GM21825 (cell line): Measurements from ENCODE around the gene PARD3.

Experiments
- ATAC-seq: cut with Tn5 transposase; IDR thresholded peaks from one replicate; pipeline ENCODE4 v1.9.1; 2021; ENCODE audit warnings: mild to moderate bottlenecking, moderate library complexity; ENCODE audit not compliant: unreplicated experiment

Gene PARD3

DNA sequence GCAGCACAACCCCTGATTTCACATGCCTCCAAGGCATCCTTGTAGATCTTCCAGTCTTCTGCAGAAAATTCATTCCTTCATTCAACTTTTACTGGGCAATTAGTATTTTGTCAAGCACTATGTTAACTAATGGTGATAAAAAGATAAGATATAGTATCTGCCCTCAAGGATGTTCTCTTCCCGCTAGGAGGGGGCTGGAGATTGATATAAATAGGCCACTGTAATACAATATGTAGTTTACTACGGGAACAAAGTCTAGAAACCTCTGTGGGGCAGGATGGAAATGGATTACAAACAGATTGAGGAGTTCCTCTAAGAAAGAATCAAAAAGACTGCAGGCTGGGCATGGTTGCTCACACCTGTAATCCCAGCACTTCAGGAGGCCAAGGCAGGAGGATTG, 10.3 kb upstream of the PARD3 start:
- ATAC-seq: no peak

DNA sequence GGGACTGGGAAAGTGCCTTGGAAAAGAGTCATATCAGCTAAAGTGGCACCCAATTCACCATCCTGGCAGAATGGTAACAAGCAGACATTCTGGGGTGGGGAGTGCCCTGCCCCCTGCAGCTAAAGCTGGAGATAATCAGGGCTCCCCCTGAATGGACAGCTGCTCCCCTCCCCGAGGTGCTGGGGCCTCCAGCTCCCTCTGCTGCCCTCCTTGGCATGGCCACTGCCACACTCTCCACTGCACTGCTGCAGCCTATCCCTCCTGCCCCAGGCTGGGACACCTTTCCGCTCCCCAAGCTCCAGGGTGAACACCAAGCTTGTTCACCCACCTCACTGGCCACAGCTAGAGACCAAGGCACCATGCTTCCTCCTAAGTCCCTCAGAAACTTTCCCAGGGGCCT, 9.8 kb upstream of the PARD3 start:
- no peak for ATAC-seq

DNA sequence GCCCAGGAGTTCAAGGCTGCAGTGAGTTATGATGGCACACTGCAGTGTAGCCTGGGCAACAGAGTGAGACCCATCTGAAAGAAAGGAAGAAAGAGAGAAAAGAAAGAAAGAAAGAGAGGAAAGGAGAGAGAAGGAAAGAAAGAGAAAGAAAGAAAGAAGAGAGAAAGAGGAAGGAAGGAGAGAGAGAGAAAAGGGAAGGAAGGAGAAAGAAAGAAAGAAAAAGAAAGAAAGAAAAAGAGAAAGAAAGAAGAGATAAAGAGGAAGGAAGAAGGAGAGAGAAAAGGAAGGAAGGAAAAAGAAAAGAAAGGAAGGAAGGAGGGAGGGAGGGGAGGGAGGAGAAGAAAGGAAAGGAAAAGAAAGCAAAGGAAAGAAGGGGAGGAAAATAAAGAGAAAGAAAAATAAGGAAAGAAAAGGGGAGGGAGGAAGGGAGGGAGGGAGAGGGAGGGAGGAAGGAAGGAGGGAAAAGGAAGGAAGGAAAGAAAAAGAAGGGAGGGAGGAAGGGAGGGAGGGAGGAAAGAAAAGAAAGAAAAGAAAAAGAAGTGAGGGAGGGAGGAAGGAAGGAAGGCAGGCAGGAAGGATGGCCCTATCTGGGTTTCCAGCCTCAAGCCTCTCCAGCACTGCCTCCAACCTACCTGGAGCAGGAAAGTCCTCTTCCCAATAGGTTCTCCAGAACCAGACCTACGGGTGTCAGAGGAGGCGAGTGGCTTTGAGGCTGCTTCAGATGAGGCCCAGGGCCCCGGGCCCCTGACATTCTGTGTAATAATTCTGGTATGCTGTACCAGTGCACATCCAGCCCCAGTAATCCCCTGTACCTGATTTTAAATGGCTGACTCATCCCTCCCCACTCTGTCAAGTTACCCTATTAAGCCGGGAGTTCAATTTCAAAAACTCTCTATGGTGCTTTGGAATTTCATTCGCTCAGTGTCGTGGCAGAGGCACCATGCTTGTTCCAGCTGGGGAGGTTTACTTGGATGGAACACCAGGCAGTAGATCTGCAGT, 6.8 kb upstream of the PARD3 start:
- no peak for ATAC-seq

DNA sequence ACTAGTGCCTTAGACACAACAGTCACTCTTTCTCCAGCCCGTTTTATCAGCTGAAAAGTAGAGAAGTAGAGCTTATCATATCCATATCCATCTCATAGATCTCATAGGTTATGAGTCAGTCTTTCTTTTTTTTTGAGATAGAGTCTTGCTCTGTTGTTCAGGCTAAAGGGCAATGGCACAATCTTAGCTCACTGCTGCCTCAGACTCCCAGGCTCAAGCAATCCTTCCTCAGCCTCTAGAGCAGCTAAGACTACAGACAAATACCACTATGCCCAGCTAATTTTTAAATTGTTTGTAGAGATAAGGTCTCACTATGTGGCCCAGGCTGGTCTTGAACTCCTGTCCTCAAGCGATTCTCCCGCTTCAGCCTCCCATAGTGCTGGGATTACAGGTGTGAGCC, 2.5 kb upstream of the PARD3 start:
- no peak for ATAC-seq

DNA sequence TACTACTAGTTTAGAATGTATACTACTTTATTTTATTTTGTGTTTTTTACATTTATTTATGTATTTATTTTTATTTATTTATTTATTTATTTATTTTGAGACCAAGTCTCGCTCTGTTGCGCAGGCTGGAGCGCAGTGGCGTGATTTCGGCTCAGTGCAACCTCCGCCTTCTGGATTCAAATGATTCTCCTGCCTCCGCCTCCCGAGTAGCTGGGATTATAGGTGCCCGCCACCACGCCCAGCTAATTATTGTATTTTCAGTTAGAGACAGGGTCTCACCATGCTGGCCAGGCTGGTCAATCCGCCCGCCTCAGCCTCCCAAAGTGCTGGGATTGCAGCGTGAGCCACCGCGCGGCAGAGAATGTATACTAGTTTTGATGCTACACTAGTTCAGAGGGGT, 2.0 kb upstream of the PARD3 start:
- no peak for ATAC-seq

DNA sequence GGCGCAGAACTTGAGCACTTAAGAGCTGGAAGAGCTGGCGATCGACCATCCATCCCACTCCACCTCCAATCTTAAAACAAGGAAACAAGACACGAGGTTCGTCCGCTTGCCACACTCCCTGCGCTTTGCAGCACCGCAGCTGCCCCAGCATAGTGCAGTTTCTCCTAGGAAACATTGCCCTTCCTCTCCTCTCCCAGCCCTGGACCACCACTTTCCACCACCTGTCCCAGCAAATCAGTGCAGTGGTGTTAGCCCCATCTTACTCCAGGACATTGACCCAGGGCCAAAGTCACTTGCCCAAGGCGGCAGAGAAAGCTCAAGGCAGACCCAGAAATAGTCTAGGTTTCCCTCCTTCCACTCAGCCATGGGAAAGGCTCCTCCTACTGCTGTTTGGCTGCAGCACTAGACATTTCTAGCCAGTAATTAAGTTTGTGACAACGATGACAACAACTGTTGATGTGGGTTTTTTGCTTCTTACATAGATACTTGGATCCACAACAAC, 1.5 kb upstream of the PARD3 start:
- ATAC-seq: no peak

DNA sequence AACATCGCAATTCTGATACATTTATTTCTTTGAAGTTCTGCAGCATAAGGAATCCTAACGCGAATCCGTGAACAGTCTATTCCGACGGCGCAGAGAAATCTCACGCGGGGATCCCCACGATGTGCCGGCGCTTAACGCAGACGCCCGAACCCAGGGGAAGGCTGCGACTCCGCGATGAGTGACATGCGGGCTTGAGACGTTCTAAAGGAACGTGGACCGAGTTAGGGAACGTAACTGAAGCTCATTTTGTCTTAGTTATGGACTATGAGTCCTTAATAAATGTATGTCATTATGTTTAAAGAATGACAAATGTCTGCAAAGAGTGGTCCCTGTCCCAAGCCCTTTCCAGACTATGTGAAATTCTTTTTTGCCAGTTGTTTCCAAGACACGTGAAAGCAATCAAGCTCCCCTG, 995 bp upstream of the PARD3 start:
- ATAC-seq: no peak

DNA sequence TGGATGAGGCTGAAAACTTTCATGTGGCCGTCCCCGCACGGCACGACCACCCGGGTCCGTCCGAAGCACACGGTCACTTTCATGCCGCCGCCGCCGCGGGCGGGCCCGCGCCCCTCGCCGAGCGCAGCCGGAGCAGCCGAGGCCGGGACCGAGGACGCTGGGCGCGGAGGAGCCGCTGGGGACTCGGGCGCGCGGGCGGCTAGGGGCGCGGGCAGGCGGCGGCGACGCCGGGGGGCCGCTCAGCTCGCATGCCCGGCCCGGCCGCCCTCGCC, 247 bp downstream of the PARD3 start:
- no peak for ATAC-seq

DNA sequence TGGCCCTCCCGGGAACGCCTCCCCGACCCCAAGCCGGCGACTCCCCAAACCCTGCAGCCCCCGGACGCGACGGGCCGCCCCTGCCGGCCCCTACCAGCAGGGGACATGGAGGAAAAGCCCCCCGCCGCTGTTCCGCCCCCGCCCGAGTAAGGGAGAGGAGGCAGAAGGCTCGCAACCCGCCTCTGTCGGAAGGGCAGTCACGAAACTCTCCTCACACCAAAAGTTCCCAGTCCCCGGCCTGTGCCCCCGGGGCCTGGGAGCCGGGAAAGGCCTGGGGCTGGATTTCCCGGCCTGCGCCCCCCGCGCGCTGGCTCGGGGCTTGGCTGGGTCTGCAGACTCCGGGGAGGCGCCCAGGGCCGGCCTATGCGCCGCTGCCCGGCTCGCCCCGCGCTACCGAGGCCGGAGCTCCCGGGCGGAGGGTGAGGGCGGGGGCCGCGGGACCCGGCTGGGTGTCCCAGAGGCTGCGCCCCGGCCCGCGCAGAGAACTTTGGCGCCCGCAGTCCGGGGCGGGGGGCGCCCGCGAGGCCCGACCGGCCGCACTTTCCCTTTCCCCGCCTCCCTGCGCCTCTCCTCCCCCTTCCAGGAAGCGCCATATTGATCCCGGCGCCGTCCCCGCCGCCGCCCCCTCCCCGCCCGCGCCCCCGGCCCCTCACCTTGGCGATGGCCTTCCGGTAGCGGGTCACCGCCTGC, 728 bp downstream of the PARD3 start:
- no peak for ATAC-seq

DNA sequence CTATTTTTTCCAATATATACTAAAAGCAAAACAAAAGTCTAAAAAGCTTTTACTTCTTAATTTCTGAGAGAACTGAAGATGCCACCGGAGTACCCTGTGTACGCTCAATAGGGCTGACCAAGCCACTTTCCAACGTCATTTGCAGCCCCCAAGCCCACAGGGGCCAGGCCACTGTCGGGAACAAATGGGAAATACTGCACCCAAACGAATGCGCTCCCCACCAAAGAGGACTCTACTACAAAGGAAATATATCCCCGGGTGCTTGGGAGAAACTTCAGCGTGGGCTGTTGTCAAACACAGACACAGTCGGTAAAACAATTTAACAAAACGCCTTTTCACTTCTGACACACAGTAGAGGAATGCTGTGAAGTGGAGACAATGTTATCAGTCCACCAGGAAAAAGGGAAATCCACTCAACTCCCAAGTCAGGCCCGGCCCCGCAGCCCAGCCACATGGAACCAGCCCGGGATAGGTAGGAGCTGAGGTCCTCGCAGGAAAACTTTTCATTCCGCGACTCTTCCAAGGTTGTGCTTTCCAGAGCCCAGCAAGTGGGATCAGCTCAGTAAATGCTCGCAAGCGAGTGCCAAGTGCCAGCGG, 1.4 kb downstream of the PARD3 start:
- no peak for ATAC-seq

DNA sequence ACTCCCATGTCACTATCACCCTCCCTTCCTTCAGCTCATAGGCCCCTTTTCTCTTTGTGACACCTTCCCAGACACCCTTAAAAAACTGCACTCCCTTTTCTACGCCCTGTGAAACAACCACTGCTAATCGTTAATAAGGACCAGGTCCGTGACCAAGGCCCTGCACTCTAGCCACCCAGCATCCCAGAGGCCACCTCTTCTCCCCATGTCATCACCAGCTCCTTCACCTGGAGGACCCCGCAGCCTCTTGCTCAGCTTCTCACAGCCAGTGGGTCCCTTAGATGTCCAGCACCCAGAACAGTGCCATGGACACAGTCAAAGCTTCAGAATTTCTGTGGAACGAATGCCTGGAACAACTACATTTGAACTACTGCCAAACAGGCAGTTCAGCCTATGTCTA, 2.3 kb downstream of the PARD3 start:
- no peak for ATAC-seq

DNA sequence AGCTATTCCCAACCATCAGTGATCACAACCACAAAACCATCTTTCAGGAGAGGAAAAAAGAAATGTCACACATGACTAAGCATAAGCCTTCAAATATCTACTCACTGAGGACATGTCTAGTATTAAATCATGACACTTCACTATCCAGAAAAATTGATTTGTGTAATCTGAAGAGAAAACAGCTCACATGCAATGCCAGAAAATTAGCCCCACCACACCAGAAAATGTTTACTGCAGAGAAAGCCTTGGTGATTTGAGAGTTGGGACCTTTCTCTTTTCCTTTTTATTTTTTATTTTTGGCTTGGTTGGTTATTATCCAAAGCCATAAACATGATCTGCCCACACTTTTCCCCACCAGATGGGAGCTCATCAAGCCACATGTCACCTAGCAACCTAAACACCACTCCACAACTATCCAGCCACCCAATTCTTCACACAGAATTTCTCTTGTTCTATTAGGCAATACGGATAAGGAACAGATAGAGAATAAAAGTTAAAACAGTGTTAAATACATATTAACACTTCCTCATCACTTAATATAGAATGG, 3.1 kb downstream of the PARD3 start:
- ATAC-seq: no peak

DNA sequence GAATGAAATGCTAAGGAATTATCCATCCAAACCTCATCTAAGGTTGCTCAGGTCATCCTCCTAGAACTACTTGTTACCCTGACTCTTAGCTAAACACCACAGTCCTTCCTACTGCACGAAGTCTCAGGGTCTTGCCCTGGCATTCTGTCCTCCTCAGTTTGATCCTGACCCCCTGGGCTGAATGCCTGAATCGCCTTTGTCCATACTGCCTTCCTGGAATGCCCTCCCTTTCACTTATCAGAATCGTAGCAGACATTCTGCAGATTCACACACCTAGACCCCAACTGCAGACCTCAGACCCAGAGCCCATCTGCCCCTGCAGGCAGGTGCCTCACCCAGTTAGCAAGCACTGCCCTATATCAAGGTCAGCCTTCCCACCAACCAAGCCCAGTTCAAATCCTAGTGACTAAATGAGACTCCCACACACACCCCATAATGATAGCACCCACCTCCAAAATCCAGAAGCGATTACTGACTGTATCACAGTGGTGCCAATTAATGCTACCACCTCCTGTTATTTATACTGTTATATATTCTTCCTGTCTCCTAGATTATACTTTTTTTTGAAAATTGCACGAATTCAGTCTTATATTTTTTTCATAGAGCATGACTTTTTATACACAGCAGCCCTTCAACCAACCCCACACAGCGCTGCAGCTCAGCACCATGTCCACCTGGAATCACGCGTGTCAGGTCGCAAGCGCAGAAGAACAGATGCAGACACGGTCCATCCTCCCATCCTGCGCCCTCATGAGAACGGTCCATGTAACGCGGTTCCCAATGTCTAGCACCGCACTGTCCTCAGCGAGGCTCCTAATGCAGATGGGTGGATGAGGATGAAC, 3.7 kb downstream of the PARD3 start:
- ATAC-seq: no peak

DNA sequence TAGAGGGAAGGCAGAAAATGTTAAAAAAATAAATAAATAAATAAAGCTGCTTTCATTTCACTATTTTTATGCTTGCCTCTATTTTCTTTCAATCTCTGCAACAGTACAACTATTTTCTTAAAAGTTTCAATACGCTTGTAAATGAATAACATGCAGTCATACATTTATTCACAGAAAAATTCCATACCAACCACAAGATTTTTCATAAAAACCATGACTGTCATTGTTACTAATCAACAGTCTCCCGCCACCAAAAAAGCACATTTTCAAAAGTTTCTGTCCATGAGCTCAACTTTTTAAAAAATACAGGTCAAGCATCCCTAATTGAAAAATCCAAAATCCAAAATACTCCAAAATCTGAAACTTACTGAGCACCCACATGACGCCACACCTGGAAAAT, 5.3 kb downstream of the PARD3 start:
- ATAC-seq: no peak

DNA sequence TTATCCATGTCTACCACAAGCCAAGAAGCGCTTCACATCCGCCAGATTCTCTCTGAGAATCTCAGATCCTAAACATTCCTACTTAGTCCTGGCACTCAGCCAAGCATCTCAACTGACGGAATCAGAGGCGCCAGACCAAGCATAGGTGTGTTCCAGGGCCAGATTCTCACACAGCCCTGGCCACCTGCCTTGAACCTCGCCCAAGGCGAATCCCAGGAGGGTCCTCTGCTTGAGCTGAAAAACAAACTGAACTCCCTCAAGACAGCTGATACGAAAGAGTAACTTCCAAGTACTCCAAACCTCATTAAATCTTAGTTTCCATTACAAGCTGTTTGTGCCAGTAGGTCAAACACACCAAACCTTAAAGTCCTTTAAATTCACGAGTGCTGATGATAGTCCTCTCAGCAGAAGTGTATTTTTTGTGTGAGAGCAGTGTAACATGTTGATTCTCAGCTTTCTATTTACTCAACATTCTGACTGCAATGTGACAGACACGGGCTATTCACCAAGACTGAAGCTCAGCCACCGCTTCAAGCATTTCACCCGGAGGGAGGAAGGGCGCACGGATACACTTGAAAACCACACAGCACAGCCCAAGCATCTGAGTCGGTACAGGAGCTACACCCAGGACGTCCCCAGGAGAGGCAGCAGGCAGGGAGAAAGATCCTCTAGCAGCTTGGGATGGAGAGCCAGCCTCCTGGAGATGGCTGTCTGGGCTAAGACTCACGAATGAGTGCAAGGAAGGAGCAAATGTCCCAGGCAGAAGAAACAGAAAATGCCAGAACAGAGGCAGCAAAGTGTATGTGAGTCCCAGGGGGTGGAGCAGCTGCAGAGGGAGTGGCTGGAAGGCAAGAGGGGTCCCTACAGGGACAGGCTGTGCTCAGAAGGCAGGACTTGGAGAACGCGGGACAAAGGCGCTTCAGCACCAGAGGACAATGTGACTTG, 6.0 kb downstream of the PARD3 start:
- ATAC-seq: peak; percentile 48

DNA sequence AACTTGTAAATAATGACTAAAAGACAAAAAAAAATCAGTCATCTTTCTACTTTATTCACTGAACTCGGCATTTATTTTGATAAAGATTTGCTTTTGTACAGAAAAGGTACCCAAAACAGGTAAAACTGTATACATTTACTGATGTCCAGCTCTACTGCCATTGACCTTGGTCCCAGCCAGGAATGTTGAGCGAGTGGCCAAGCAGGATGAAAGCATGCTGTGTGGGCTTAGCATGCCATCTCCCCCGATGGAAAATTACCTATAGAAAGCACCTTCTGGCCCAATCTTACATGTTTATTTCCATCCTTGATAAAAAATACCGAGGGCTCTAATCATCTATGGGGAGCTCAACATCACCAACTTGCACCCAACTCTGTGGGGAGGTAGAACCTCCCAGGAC, 6.8 kb downstream of the PARD3 start:
- no peak for ATAC-seq

DNA sequence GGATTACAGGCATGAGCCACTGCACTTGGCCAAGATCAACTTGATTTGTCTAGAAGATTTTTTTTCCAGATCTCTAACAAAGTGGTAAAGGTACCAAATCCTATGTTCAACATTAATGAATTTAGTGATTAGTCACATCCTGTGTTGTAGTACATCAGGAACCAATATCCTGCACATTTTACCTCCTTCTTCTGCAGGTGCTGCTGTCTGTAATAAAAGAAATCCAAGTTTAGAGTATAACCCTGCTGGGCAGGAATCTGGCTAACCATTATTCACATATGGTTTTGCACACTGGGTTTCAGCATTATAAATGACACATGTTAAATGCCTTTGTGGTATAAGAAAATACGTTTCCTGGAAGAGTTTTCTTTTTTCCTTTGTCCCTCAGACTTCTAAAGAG, 10.8 kb downstream of the PARD3 start:
- no peak for ATAC-seq

DNA sequence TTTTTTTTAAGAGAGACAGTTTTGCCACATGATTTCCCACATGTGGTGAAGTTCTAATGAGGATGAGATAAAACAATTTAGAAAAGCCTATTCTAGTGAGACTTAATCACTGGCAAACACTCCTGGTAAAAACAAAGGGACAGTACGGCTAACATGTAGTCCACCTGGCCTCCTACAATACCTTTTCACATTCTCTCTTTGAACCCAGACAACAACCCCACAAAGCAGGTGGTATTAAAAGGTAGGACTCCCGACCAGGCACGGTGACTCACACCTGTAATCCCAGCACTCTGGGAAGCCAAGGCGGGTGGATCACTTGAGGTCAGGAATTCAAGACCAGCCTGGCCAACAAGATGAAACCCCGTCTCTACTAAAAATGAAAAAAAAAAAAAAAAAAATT, 12.4 kb downstream of the PARD3 start:
- ATAC-seq: no peak

DNA sequence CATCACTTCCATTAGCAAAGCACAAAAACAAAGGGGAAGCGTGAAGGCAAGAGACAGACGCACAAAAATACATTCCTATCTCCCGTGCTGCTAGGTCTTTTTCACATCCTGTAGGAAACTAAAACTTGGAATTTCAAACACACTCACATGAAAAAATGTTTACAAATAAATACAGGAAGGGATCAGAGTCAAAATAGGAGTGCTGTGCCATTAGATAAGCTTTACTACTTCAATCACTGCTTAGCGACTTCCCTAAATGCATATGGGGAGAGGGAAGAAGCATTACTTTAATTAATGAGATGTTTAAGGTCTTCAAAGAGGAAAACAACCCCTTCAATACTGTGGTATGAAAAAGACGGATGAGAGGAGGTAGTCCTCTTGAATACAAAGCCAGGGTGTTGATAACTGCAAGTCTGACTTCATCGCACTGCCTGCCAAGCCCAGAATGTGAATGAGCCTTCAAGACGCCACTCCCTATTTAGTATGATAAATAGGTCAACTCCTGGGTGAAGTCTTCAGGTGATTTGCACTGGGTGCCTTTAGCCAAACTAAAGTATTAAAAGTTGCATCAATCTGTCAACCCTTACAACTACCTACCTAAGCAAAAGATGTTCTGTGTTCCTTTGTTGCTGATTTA, 13.9 kb downstream of the PARD3 start:
- ATAC-seq: no peak
